SU-DHL-6 (cell line): Measurements from ENCODE around the gene ADSS1.

ENCODE experiments used
- H2AFZ ChIP-seq: fragments of 200-600 bp; sonication (generic); 2 replicates; pipeline ENCODE4 v1.6.1; 2014; ENCODE audit warnings: low read depth, mild to moderate bottlenecking, moderate library complexity, mixed read lengths, antibody characterized with exemption, low read length; ENCODE audit not compliant: severe bottlenecking
- H3F3A ChIP-seq: fragments of 200-600 bp; shearing (Covaris generic); 2 replicates; pipeline ENCODE4 v1.6.0; 2016; ENCODE audit warnings: antibody characterized with exemption, mild to moderate bottlenecking; ENCODE audit not compliant: insufficient read depth
- H3K27ac ChIP-seq: fragments of 200-600 bp; sonication (generic); 2 replicates; pipeline ENCODE4 v1.5.1; 2016; ENCODE audit warnings: low read depth, mild to moderate bottlenecking, low read length, moderate library complexity, mixed read lengths
- H3K27me3 ChIP-seq: fragments of 200-600 bp; sonication (generic), shearing (Covaris generic); 2 replicates; pipeline ENCODE4 v1.6.0; 2014; ENCODE audit warnings: mild to moderate bottlenecking, low read length
- H3K36me3 ChIP-seq: fragments of 200-600 bp; sonication (generic); 2 replicates; pipeline ENCODE4 v1.6.1; 2014; ENCODE audit warnings: mild to moderate bottlenecking, low read length, mixed read lengths
- H3K4me2 ChIP-seq: fragments of 300-600, 200-600 bp; shearing (Covaris generic), sonication (generic); 2 replicates; pipeline ENCODE4 v1.6.0; 2014; ENCODE audit warnings: low read length, low read depth, mild to moderate bottlenecking; ENCODE audit not compliant: poor library complexity, severe bottlenecking
- H3K4me3 ChIP-seq: fragments of 200-600 bp; sonication (generic); 2 replicates; pipeline ENCODE4 v1.5.1; 2014; ENCODE audit warnings: antibody characterized with exemption, low read length, mild to moderate bottlenecking, mixed read lengths; ENCODE audit not compliant: insufficient read depth, poor library complexity, severe bottlenecking
- H3K79me2 ChIP-seq: fragments of 200-600 bp; sonication (generic); 2 replicates; pipeline ENCODE4 v1.6.1; 2014; ENCODE audit warnings: mild to moderate bottlenecking, low read length, moderate library complexity; ENCODE audit not compliant: insufficient read depth
- H3K9ac ChIP-seq: fragments of 200-600 bp; sonication (generic); 2 replicates; pipeline ENCODE4 v1.7.0; 2014; ENCODE audit warnings: mild to moderate bottlenecking, low read length
- H3K9me2 ChIP-seq: fragments of 200-600 bp; sonication (generic); replicated peaks from 2 replicates; pipeline ENCODE4 v1.6.1; 2014; ENCODE audit warnings: low read length; ENCODE audit not compliant: insufficient read depth
- H3K9me3 ChIP-seq: fragments of 200-600 bp; sonication (generic); 2 replicates; pipeline ENCODE4 v1.6.1; 2014; ENCODE audit warnings: low read length, mixed read lengths; ENCODE audit not compliant: insufficient read depth
- H4K20me1 ChIP-seq: fragments of 200-600 bp; sonication (generic); 2 replicates; pipeline ENCODE4 v1.6.1; 2014; ENCODE audit warnings: low read depth, mild to moderate bottlenecking, antibody characterized with exemption, low read length, moderate library complexity, mixed read lengths
- CTCF ChIP-seq: fragments of 200-600 bp; sonication (generic); IDR thresholded peaks from one replicate; pipeline ENCODE4 v1.5.1; 2017; ENCODE audit warnings: antibody characterized with exemption, mild to moderate bottlenecking, low read length, moderate library complexity; ENCODE audit not compliant: insufficient read depth, poor library complexity, severe bottlenecking
- EZH2phosphoT487 ChIP-seq: fragments of 200-600 bp; sonication (generic), shearing (Covaris generic); conservative IDR thresholded peaks from 2 replicates; pipeline ENCODE4 v1.6.1; 2018; ENCODE audit warnings: mild to moderate bottlenecking, antibody characterized with exemption, low read length, moderate library complexity, mixed read lengths

ADSS1 gene

DNA sequence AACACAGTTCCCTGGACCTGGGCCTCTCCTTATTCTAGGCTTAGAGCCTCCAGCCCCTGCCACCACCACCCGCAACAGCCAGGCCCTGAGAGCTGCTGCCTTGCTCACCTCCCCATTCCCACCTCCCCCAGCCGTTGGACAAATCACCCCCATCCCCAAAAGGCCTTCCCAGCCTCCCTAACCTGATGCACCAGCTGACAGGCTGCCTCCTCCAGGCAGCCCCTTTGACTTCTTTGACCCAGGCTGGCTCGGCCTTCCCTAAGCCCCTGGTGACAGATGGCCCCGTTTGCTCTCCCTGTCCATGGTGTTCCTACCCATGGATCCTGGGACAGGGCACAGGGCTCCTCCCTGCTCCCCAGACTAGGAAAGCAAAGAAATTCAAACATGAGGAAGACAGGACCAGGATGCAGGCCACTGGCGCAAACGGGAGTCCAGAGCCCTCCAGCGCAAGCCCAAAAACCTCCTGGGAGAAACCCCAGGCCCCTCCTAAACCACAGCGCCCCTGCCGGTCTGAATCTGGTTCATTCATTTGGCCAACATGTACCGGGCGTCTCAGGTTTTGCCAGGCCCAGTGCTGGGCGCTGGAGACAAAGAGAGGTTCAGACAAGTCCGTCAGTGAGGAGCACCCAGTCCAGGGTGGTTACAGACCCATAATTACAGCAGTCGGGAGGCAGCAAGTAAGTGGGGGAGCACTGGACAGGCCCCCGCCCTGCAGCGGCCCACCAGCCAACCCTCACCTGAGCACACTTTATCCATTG is 69.1 kb downstream of the ADSS1 start:
- Histone ChIP-seq H3K79me2 (peaks cover 8% of the 10 kb centered on the region; the same call in 1 of the 2 replicates), H3K27ac (no peak overlapping the region), H3F3A (0 out of 2 replicates have a peak, but pooled peaks cover 9% of the 10 kb centered on the region), H3K27me3 (no peaks in the 10 kb centered on the region), H3K36me3 (no peaks in the 10 kb centered on the region), H3K4me3 (no peak overlapping the region), H3K9me3 (no peaks in the 10 kb centered on the region), H2AFZ (no peak overlapping the region), H4K20me1 (no peaks in the 10 kb centered on the region), H3K4me2 (peak overlapping the region; percentile 88), H3K9me2 (no peaks in the 10 kb centered on the region), H3K9ac (peak overlapping the region; percentile 7; the same call in 1 of the 2 replicates)
- TF ChIP-seq EZH2phosphoT487 (no peak), CTCF (peak; percentile 9)

- no peaks in the 10 kb centered on the region for H4K20me1 ChIP-seq
- TF ChIP-seq CTCF (no peak), EZH2phosphoT487 (no peak)
- H3K36me3 ChIP-seq, result no peaks in the 10 kb centered on the region
- peak overlapping the region; percentile 7; the same call in 1 of the 2 replicates for H3K9ac ChIP-seq
- H3K4me2 ChIP-seq, result peak overlapping the region; percentile 88
- no peaks in the 10 kb centered on the region for H3K9me3 ChIP-seq
- H3K9me2 ChIP-seq, result no peaks in the 10 kb centered on the region
- H3K27ac ChIP-seq, result no peak overlapping the region
- no peak overlapping the region for H3K4me3 ChIP-seq
- H3K79me2 ChIP-seq, result peaks cover 8% of the 10 kb centered on the region; the same call in 1 of the 2 replicates
- no peaks in the 10 kb centered on the region for H3K27me3 ChIP-seq
- no peak overlapping the region for H2AFZ ChIP-seq
- H3F3A ChIP-seq, result 0 out of 2 replicates have a peak, but pooled peaks cover 9% of the 10 kb centered on the region
Measured at GRCh38 chr14:104793703-104793959, 69.6 kb downstream of the ADSS1 start.

- Histone ChIP-seq H3K79me2 (peaks cover 8% of the 10 kb centered on the region; the same call in 1 of the 2 replicates), H2AFZ (no peak overlapping the region), H3K9me2 (no peaks in the 10 kb centered on the region), H3K27ac (no peak overlapping the region), H3F3A (0 out of 2 replicates have a peak, but pooled peaks cover 9% of the 10 kb centered on the region), H4K20me1 (no peaks in the 10 kb centered on the region), H3K9ac (peak overlapping the region; percentile 85), H3K27me3 (no peaks in the 10 kb centered on the region), H3K4me3 (peak overlapping the region; percentile 71), H3K4me2 (peak overlapping the region; percentile 88), H3K9me3 (no peaks in the 10 kb centered on the region), H3K36me3 (no peaks in the 10 kb centered on the region)
- TF ChIP-seq EZH2phosphoT487 (no peak), CTCF (no peak)
Measured at GRCh38 chr14:104794099-104794498, 70.1 kb downstream of the ADSS1 start.
